ENCODE measurements around the gene SPINK6.

Gene SPINK6

GRCh38 chr5:148186248-148187003 is 16.4 kb upstream of the SPINK6 start:
- H3K36me3 ChIP-seq (ENCODE audit: control insufficient read depth in 2 of 2, insufficient read depth in 2 of 2, low read length in 2 of 2), result no peaks in the 10 kb centered on the region
- no peaks in the 10 kb centered on the region for H3K4me1 ChIP-seq (ENCODE audit: control insufficient read depth in 2 of 2, insufficient read depth in 2 of 2, low read length in 2 of 2)
- H3K27ac ChIP-seq (ENCODE audit: low read depth in 2 of 2, low read length in 2 of 2), result no peak overlapping the region
- no peak overlapping the region for H3K9ac ChIP-seq (ENCODE audit: low read depth in 1 of 2, low read length in 2 of 2)
- H3K9me3 ChIP-seq (ENCODE audit: control insufficient read depth in 2 of 2, low read length in 2 of 2), result no peaks in the 10 kb centered on the region
- H3K4me3 ChIP-seq (ENCODE audit: low read length in 2 of 2), result no peak overlapping the region
- no peaks in the 10 kb centered on the region for H3K27me3 ChIP-seq (ENCODE audit: control insufficient read depth in 2 of 2, insufficient read depth in 2 of 2, low read length in 2 of 2)

DNA sequence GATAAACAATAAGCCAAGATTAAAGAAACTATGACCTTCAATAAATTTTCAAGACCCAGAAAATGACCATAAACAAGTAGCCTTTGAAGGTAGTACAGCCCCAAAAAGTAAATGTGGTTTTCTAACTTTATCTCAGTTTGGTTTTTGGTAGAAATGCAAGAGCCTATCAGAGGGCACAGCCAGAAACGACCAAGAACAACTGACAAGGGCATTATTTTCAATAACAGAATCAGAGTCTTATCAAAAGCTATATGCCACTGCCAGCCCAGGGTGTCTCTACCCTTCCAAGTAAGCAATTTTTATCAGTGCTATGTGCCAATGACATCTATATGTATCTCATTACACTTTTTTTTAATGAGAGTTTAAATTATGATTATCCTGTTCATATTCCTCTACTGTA is 11.8 kb upstream of the SPINK6 start:
- no peak overlapping the region for H3K4me3 ChIP-seq (ENCODE audit: low read length in 2 of 2)
- no peak overlapping the region for H3K9ac ChIP-seq (ENCODE audit: low read depth in 1 of 2, low read length in 2 of 2)
- H3K36me3 ChIP-seq (ENCODE audit: control insufficient read depth in 2 of 2, insufficient read depth in 2 of 2, low read length in 2 of 2), result no peaks in the 10 kb centered on the region
- H3K27ac ChIP-seq (ENCODE audit: low read depth in 2 of 2, low read length in 2 of 2), result no peak overlapping the region
- no peaks in the 10 kb centered on the region for H3K27me3 ChIP-seq (ENCODE audit: control insufficient read depth in 2 of 2, insufficient read depth in 2 of 2, low read length in 2 of 2)
- H3K4me1 ChIP-seq (ENCODE audit: control insufficient read depth in 2 of 2, insufficient read depth in 2 of 2, low read length in 2 of 2), result no peaks in the 10 kb centered on the region
- no peaks in the 10 kb centered on the region for H3K9me3 ChIP-seq (ENCODE audit: control insufficient read depth in 2 of 2, low read length in 2 of 2)

DNA sequence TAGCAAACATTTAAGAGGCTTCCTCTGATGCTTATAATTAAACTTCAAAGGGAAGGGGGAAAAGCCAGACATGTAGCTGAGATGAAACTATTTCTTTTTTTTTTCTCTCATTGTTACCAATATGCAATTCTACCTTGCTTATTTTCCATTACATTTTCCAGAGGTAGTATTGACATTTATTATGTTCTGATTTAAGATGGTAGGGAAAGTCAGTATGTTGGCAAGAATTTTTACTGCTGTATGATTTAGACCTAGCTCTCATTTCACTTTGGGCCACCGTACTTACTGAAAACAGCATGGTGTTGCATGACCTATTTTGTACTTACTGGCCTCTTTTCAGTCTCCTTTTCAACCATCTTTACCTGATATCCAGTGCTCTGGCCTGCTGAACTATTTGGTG is 9.6 kb upstream of the SPINK6 start:
- Histone ChIP-seq H3K4me1 (ENCODE audit: control insufficient read depth in 2 of 2, insufficient read depth in 2 of 2, low read length in 2 of 2) (no peaks in the 10 kb centered on the region), H3K27me3 (ENCODE audit: control insufficient read depth in 2 of 2, insufficient read depth in 2 of 2, low read length in 2 of 2) (no peaks in the 10 kb centered on the region), H3K9me3 (ENCODE audit: control insufficient read depth in 2 of 2, low read length in 2 of 2) (no peaks in the 10 kb centered on the region), H3K27ac (ENCODE audit: low read depth in 2 of 2, low read length in 2 of 2) (no peak overlapping the region), H3K9ac (ENCODE audit: low read depth in 1 of 2, low read length in 2 of 2) (no peak overlapping the region), H3K36me3 (ENCODE audit: control insufficient read depth in 2 of 2, insufficient read depth in 2 of 2, low read length in 2 of 2) (no peaks in the 10 kb centered on the region), H3K4me3 (ENCODE audit: low read length in 2 of 2) (no peak overlapping the region)

- H3K27ac ChIP-seq (ENCODE audit: low read depth in 2 of 2, low read length in 2 of 2), result no peak overlapping the region
- no peaks in the 10 kb centered on the region for H3K9me3 ChIP-seq (ENCODE audit: control insufficient read depth in 2 of 2, low read length in 2 of 2)
- H3K9ac ChIP-seq (ENCODE audit: low read depth in 1 of 2, low read length in 2 of 2), result no peak overlapping the region
- no peak overlapping the region for H3K4me3 ChIP-seq (ENCODE audit: low read length in 2 of 2)
- H3K4me1 ChIP-seq (ENCODE audit: control insufficient read depth in 2 of 2, insufficient read depth in 2 of 2, low read length in 2 of 2), result no peaks in the 10 kb centered on the region
- H3K36me3 ChIP-seq (ENCODE audit: control insufficient read depth in 2 of 2, insufficient read depth in 2 of 2, low read length in 2 of 2), result no peaks in the 10 kb centered on the region
- H3K27me3 ChIP-seq (ENCODE audit: control insufficient read depth in 2 of 2, insufficient read depth in 2 of 2, low read length in 2 of 2), result no peaks in the 10 kb centered on the region
Observed at GRCh38 chr5:148201151-148201550, 1.7 kb upstream of the SPINK6 start.

GRCh38 chr5:148205044-148205806 is 2.4 kb downstream of the SPINK6 start:
- Histone ChIP-seq H3K9me3 (ENCODE audit: control insufficient read depth in 2 of 2, low read length in 2 of 2) (no peaks in the 10 kb centered on the region), H3K9ac (ENCODE audit: low read depth in 1 of 2, low read length in 2 of 2) (no peak overlapping the region), H3K4me3 (ENCODE audit: low read length in 2 of 2) (no peak overlapping the region), H3K36me3 (ENCODE audit: control insufficient read depth in 2 of 2, insufficient read depth in 2 of 2, low read length in 2 of 2) (no peaks in the 10 kb centered on the region), H3K27me3 (ENCODE audit: control insufficient read depth in 2 of 2, insufficient read depth in 2 of 2, low read length in 2 of 2) (no peaks in the 10 kb centered on the region), H3K4me1 (ENCODE audit: control insufficient read depth in 2 of 2, insufficient read depth in 2 of 2, low read length in 2 of 2) (no peaks in the 10 kb centered on the region), H3K27ac (ENCODE audit: low read depth in 2 of 2, low read length in 2 of 2) (no peak overlapping the region)

GRCh38 chr5:148205865-148206264 is 3.0 kb downstream of the SPINK6 start:
- no peaks in the 10 kb centered on the region for H3K9me3 ChIP-seq (ENCODE audit: control insufficient read depth in 2 of 2, low read length in 2 of 2)
- H3K4me1 ChIP-seq (ENCODE audit: control insufficient read depth in 2 of 2, insufficient read depth in 2 of 2, low read length in 2 of 2), result no peaks in the 10 kb centered on the region
- H3K36me3 ChIP-seq (ENCODE audit: control insufficient read depth in 2 of 2, insufficient read depth in 2 of 2, low read length in 2 of 2), result no peaks in the 10 kb centered on the region
- no peaks in the 10 kb centered on the region for H3K27me3 ChIP-seq (ENCODE audit: control insufficient read depth in 2 of 2, insufficient read depth in 2 of 2, low read length in 2 of 2)
- H3K9ac ChIP-seq (ENCODE audit: low read depth in 1 of 2, low read length in 2 of 2), result no peak overlapping the region
- no peak overlapping the region for H3K27ac ChIP-seq (ENCODE audit: low read depth in 2 of 2, low read length in 2 of 2)
- no peak overlapping the region for H3K4me3 ChIP-seq (ENCODE audit: low read length in 2 of 2)

- H3K4me1 ChIP-seq (ENCODE audit: control insufficient read depth in 2 of 2, insufficient read depth in 2 of 2, low read length in 2 of 2), result no peaks in the 10 kb centered on the region
- no peak overlapping the region for H3K4me3 ChIP-seq (ENCODE audit: low read length in 2 of 2)
- H3K27ac ChIP-seq (ENCODE audit: low read depth in 2 of 2, low read length in 2 of 2), result no peak overlapping the region
- no peaks in the 10 kb centered on the region for H3K9me3 ChIP-seq (ENCODE audit: control insufficient read depth in 2 of 2, low read length in 2 of 2)
- H3K9ac ChIP-seq (ENCODE audit: low read depth in 1 of 2, low read length in 2 of 2), result no peak overlapping the region
- H3K27me3 ChIP-seq (ENCODE audit: control insufficient read depth in 2 of 2, insufficient read depth in 2 of 2, low read length in 2 of 2), result no peaks in the 10 kb centered on the region
- H3K36me3 ChIP-seq (ENCODE audit: control insufficient read depth in 2 of 2, insufficient read depth in 2 of 2, low read length in 2 of 2), result no peaks in the 10 kb centered on the region
Observed at GRCh38 chr5:148206620-148207019, 3.8 kb downstream of the SPINK6 start.

DNA sequence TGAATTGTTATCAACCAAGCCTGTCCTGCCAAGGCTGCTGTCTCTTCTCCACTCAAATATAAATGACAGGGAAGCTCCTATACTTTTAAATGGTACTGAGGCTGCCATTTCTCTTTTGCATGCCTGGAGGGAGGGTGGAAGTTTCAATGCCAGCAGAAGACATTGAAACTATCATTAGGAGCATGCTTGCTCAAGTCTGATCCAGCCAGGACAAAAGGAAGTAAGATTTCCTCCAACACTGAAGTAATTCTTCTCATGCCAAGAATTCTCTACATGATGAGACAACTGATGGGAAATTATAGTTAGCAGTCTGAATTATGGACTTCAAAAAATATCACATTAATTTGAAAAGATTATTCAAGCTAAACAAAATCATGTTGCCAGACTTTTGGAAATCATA is 5.4 kb downstream of the SPINK6 start:
- Histone ChIP-seq H3K27ac (ENCODE audit: low read depth in 2 of 2, low read length in 2 of 2) (no peak overlapping the region), H3K4me3 (ENCODE audit: low read length in 2 of 2) (no peak overlapping the region), H3K9ac (ENCODE audit: low read depth in 1 of 2, low read length in 2 of 2) (no peak overlapping the region), H3K36me3 (ENCODE audit: control insufficient read depth in 2 of 2, insufficient read depth in 2 of 2, low read length in 2 of 2) (no peaks in the 10 kb centered on the region), H3K4me1 (ENCODE audit: control insufficient read depth in 2 of 2, insufficient read depth in 2 of 2, low read length in 2 of 2) (no peaks in the 10 kb centered on the region), H3K27me3 (ENCODE audit: control insufficient read depth in 2 of 2, insufficient read depth in 2 of 2, low read length in 2 of 2) (no peaks in the 10 kb centered on the region), H3K9me3 (ENCODE audit: control insufficient read depth in 2 of 2, low read length in 2 of 2) (no peaks in the 10 kb centered on the region)

DNA sequence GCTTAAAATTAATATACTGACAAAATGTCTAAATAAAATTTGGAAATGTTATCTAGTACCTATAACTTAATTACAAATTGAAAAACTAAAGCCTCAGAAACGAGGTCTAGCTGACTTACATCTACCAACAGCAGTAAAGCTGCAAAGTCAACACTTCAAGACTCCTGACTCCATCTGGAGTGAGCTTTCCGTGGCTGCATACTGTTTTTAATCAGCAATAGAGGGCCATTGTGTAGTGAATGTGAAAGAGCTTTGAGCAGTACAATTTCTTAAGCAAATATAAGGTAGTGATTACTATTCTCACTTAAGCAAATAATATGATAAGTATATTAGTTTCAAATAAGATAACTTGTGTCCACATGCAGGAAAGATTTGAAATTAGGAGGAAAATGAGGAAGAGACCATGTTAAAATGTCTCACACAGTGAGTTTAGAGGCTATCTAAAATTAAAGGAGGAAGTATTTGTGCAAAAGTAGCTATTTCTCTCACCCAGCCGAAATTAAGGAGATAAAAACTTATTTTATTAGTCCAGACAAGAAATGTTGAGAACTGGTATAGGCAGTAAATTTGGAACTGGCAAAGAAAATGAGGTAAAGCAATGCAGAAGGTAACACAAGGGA is 6.4 kb downstream of the SPINK6 start:
- no peak overlapping the region for H3K27ac ChIP-seq (ENCODE audit: low read depth in 2 of 2, low read length in 2 of 2)
- H3K4me3 ChIP-seq (ENCODE audit: low read length in 2 of 2), result no peak overlapping the region
- no peaks in the 10 kb centered on the region for H3K27me3 ChIP-seq (ENCODE audit: control insufficient read depth in 2 of 2, insufficient read depth in 2 of 2, low read length in 2 of 2)
- H3K4me1 ChIP-seq (ENCODE audit: control insufficient read depth in 2 of 2, insufficient read depth in 2 of 2, low read length in 2 of 2), result no peaks in the 10 kb centered on the region
- H3K36me3 ChIP-seq (ENCODE audit: control insufficient read depth in 2 of 2, insufficient read depth in 2 of 2, low read length in 2 of 2), result no peaks in the 10 kb centered on the region
- no peak overlapping the region for H3K9ac ChIP-seq (ENCODE audit: low read depth in 1 of 2, low read length in 2 of 2)
- H3K9me3 ChIP-seq (ENCODE audit: control insufficient read depth in 2 of 2, low read length in 2 of 2), result no peaks in the 10 kb centered on the region

DNA sequence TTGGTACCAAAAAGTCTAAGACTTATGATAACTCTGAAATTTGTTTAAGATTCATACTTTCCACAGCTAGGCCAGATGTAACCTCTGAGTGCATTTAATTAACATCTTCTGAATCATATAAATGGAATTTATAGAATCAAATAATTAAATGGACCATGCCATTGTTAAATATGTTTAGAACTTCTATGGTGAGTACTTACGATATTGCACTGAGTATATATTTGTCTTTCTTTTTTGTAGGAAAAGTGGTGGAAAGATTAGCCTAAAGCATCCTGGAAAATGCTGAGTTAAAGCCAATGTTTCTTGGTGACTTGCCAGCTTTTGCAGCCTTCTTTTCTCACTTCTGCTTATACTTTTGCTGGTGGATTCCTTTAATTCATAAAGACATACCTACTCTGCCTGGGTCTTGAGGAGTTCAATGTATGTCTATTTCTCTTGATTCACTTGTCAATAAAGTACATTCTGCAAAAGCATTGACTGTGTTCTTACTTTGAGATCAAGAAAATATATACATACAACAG is 11.9 kb downstream of the SPINK6 start:
- Histone ChIP-seq H3K36me3 (ENCODE audit: control insufficient read depth in 2 of 2, insufficient read depth in 2 of 2, low read length in 2 of 2) (no peaks in the 10 kb centered on the region), H3K9ac (ENCODE audit: low read depth in 1 of 2, low read length in 2 of 2) (no peak overlapping the region), H3K4me1 (ENCODE audit: control insufficient read depth in 2 of 2, insufficient read depth in 2 of 2, low read length in 2 of 2) (no peaks in the 10 kb centered on the region), H3K4me3 (ENCODE audit: low read length in 2 of 2) (no peak overlapping the region), H3K27me3 (ENCODE audit: control insufficient read depth in 2 of 2, insufficient read depth in 2 of 2, low read length in 2 of 2) (no peaks in the 10 kb centered on the region), H3K9me3 (ENCODE audit: control insufficient read depth in 2 of 2, low read length in 2 of 2) (no peaks in the 10 kb centered on the region), H3K27ac (ENCODE audit: low read depth in 2 of 2, low read length in 2 of 2) (no peak overlapping the region)
